Fibroblast of lung (primary cell): ENCODE data around the gene DNMT1. TPM values are rescaled to one million over a fixed set of nuclear protein-coding genes. Genes with fewer than 3 reads are reported as not detected.

Experiments
- DNase-seq, 2 donors: peaks; one replicate each; pipeline versions ENCODE4 v3.0.0 to v3.0.0-alpha.2; 2010; ENCODE audit warnings: low read depth in 2 of 2
- H2AFZ ChIP-seq: 2 replicates; pipeline ENCODE4 v1.5.1; 2012; ENCODE audit warnings: low read length, control low read depth, inconsistent platforms
- H3K27ac ChIP-seq: 2 replicates; pipeline ENCODE4 v1.5.1; 2011; ENCODE audit warnings: low read length, control low read depth; ENCODE audit not compliant: insufficient read depth
- H3K27me3 ChIP-seq: 2 replicates; pipeline ENCODE4 v1.5.1; 2011; ENCODE audit warnings: mild to moderate bottlenecking, low read length; ENCODE audit not compliant: control insufficient read depth, insufficient read depth
- H3K36me3 ChIP-seq: 2 replicates; pipeline ENCODE4 v1.5.1; 2011; ENCODE audit warnings: low read length; ENCODE audit not compliant: control insufficient read depth, insufficient read depth
- H3K4me1 ChIP-seq: 2 replicates; pipeline ENCODE4 v1.5.1; 2011; ENCODE audit warnings: low read length; ENCODE audit not compliant: control insufficient read depth, insufficient read depth; ENCODE audit errors: extremely low read depth
- H3K4me2 ChIP-seq: 2 replicates; pipeline ENCODE4 v1.5.1; 2011; ENCODE audit warnings: low read length, control low read depth; ENCODE audit not compliant: insufficient read depth; ENCODE audit errors: extremely low read depth
- H3K4me3 ChIP-seq, 4 experiments: fragments of 200-600 bp in 1 of 4; sonication (generic) in 1 of 4; replicated peaks in 1 of 4; 2 replicates each; pipeline ENCODE4 v1.5.1; 2011 to 2016; ENCODE audit warnings: low read length in 4 of 4, low read depth in 3 of 4, mild to moderate bottlenecking in 3 of 4, control low read depth in 2 of 4, inconsistent platforms in 1 of 4, mixed read lengths in 1 of 4; ENCODE audit not compliant: insufficient read depth in 1 of 4; ENCODE audit errors: control extremely low read depth in 1 of 4
- H3K79me2 ChIP-seq: 2 replicates; pipeline ENCODE4 v1.5.1; 2012; ENCODE audit warnings: mild to moderate bottlenecking, low read length, inconsistent platforms; ENCODE audit not compliant: control insufficient read depth, insufficient read depth
- H3K9ac ChIP-seq: 2 replicates; pipeline ENCODE4 v1.5.1; 2011; ENCODE audit warnings: mild to moderate bottlenecking, low read length, control low read depth; ENCODE audit not compliant: insufficient read depth
- H3K9me3 ChIP-seq: 2 replicates; pipeline ENCODE4 v1.5.1; 2012; ENCODE audit warnings: low read depth, low read length; ENCODE audit not compliant: control insufficient read depth, insufficient read depth
- H4K20me1 ChIP-seq: 2 replicates; pipeline ENCODE4 v1.5.1; 2011; ENCODE audit warnings: low read length; ENCODE audit not compliant: control insufficient read depth, insufficient read depth; ENCODE audit errors: extremely low read depth
- CTCF ChIP-seq, 2 donors: IDR thresholded peaks in 1 of 2; conservative IDR thresholded peaks in 1 of 2; 1 replicate in 1 of 2; 2 replicates in 1 of 2; pipeline ENCODE4 v1.5.1; 2011 to 2012; ENCODE audit warnings: low read length in 2 of 2, control low read depth in 1 of 2, inconsistent platforms in 1 of 2, low read depth in 1 of 2, mild to moderate bottlenecking in 1 of 2
- EZH2 ChIP-seq: IDR thresholded peaks from 2 replicates; pipeline ENCODE4 v1.5.1; 2012; ENCODE audit warnings: low read length, control low read depth, mild to moderate bottlenecking; ENCODE audit errors: missing control alignments
- polyA plus RNA-seq, 2 donors: library from polyadenylated mRNA; depleted of rRNA in 1 of 2; stranded (reverse) in 1 of 2; unstranded in 1 of 2; fragments of >200 nt; gene quantifications; 2 replicates each; pipeline ENCODE4 v1.2.1, GENCODE V29; 2011 to 2012; ENCODE audit warnings: missing spikeins in 1 of 2
- total RNA-seq: library from RNA; depleted of rRNA; stranded (reverse); fragments of >200 nt; gene quantifications from 2 replicates; pipeline ENCODE4 v1.2.1, GENCODE V29; 2014

Gene DNMT1
- total and polyA plus RNA-seq, 2 donors (not counting 1 experiment from before 2014, with no cell fraction given), result 33.7 to 36.7 TPM

- Histone ChIP-seq H2AFZ (no peak overlapping the region), H3K9ac (no peak overlapping the region), H3K79me2 (peaks cover 12% of the 10 kb centered on the region), H3K4me1 (peaks cover 9% of the 10 kb centered on the region), H3K27me3 (no peaks in the 10 kb centered on the region), H4K20me1 (no peaks in the 10 kb centered on the region), H3K36me3 (no peaks in the 10 kb centered on the region), H3K4me3 (no peak overlapping the region), H3K27ac (peak overlapping the region; percentile 56), H3K4me2 (no peak overlapping the region), H3K9me3 (no peaks in the 10 kb centered on the region)
- DNase-seq, result peak; percentile 64 to 75
- TF ChIP-seq EZH2, result no peak
- TF ChIP-seq CTCF (conservative IDR thresholded peaks at IDR 0.05 in 1 of 2, IDR thresholded peaks at IDR 0.05 in 1 of 2; ENCODE audit: low read depth in 1 of 2, low read length in 2 of 2), result no peak
Measured at GRCh38 chr19:10122045-10122444, 72.7 kb downstream of the DNMT1 start.

GRCh38 chr19:10120538-10121189 lies 74.1 kb downstream of the DNMT1 start:
- H3K9me3 ChIP-seq, result no peaks in the 10 kb centered on the region
- H2AFZ ChIP-seq, result no peak overlapping the region
- H3K27me3 ChIP-seq, result no peaks in the 10 kb centered on the region
- H3K9ac ChIP-seq, result no peak overlapping the region
- peak overlapping the region; percentile 48 for H3K4me2 ChIP-seq
- peaks cover 10% of the 10 kb centered on the region for H3K36me3 ChIP-seq
- peak overlapping the region in 2 of 4 experiments; percentile 6 to 35 for H3K4me3 ChIP-seq
- H3K4me1 ChIP-seq, result peaks cover 9% of the 10 kb centered on the region
- no peaks in the 10 kb centered on the region for H4K20me1 ChIP-seq
- H3K27ac ChIP-seq, result peak overlapping the region; percentile 27
- H3K79me2 ChIP-seq, result peaks cover 12% of the 10 kb centered on the region
- peak; percentile 73 to 88 for DNase-seq
- no peak for TF ChIP-seq EZH2
- no peak for TF ChIP-seq CTCF (conservative IDR thresholded peaks at IDR 0.05 in 1 of 2, IDR thresholded peaks at IDR 0.05 in 1 of 2; ENCODE audit: low read depth in 1 of 2, low read length in 2 of 2)

GRCh38 chr19:10118960-10119359 lies 75.8 kb downstream of the DNMT1 start:
- H3K27ac ChIP-seq, result peak overlapping the region; percentile 93
- no peak for TF ChIP-seq EZH2
- DNase-seq, result no peak
- no peaks in the 10 kb centered on the region for H3K9me3 ChIP-seq
- peaks cover 21% of the 10 kb centered on the region for H3K36me3 ChIP-seq
- H3K4me2 ChIP-seq, result peak overlapping the region; percentile 95
- peak overlapping the region; percentile 86 to 99 (median 97) for H3K4me3 ChIP-seq
- no peaks in the 10 kb centered on the region for H4K20me1 ChIP-seq
- H2AFZ ChIP-seq, result no peak overlapping the region
- H3K79me2 ChIP-seq, result peaks cover 12% of the 10 kb centered on the region
- H3K4me1 ChIP-seq, result peaks cover 9% of the 10 kb centered on the region
- H3K27me3 ChIP-seq, result no peaks in the 10 kb centered on the region
- H3K9ac ChIP-seq, result peak overlapping the region; percentile 94
